22Rv1 (cell line): ENCODE results near the gene ETV2.

Experiments used
- H3K27ac ChIP-seq: fragments of 450-650 bp; 2 replicates; pipeline ENCODE4 v1.5.1; 2017
- CTCF ChIP-seq: fragments of 450-650 bp; IDR thresholded peaks from 2 replicates; pipeline ENCODE4 v1.5.1; 2017; ENCODE audit warnings: mild to moderate bottlenecking
- ZFX ChIP-seq: fragments of 450-650 bp; IDR thresholded peaks from 2 replicates; pipeline ENCODE4 v1.6.1; 2017; ENCODE audit warnings: antibody characterized with exemption, borderline replicate concordance

The ETV2 gene

DNA sequence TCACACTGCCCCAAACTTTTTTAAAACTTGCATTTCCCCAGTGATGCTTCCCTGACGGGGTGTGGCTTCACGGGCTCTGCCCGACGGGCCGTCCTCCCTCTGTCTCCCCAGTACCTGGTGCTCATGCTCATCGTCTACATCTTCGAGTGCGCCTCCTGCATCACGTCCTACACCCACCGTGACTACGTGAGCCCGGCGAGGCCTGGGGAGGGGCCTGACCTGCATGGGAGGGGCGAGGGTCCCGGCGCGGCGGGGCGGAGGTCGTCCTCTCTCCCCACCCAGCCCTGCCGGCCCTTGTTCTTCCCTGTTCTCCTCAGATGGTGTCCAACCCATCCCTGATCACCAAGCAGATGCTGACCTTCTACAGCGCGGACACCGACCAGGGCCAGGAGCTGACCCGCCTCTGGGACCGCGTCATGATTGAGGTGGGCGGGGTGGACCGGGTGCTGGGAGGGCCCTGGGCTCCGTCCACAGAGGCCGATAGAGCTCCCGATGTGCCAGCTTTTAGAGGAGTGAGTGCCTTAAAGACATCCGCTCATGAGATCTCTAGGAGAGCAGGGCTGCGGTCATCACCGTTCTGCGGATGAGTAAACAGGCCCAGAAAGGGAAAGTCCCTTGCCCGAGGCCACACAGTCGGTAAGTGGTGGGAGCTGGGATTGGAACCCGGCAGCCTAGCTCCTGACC is 31.7 kb downstream of the ETV2 start:
- no peak for TF ChIP-seq CTCF
- TF ChIP-seq ZFX, result no peak
- H3K27ac ChIP-seq, result no peak overlapping the region

DNA sequence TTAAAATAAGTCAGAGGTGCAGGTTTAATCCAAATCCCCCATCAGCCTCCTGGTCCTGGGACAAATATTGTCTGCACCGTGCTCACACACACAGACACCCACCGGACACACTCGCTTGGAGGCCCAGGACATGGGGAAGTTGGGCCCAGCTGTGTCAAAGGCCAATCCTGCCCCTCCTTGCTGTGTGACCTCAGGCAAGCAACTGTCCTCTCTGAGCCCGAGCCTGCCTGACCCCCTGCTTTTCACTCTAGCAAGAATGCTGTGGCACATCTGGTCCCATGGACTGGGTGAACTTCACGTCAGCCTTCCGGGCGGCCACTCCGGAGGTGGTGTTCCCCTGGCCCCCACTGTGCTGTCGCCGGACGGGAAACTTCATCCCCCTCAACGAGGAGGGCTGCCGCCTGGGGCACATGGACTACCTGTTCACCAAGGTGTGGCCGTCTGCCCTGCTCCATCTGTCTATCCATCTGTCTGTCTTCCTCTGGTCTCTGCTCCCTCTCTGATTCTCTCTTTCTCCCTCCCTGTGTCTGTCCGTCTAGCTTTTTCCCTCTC is 34.1 kb downstream of the ETV2 start:
- TF ChIP-seq CTCF (no peak), ZFX (no peak)

GRCh38 chr19:35689836-35690235 is 48.3 kb downstream of the ETV2 start:
- peak overlapping the region; percentile 49; the same call in 1 of the 2 replicates for H3K27ac ChIP-seq
- TF ChIP-seq CTCF (no peak), ZFX (no peak)

More for the DNA sequence above, 34.1 kb downstream of the ETV2 start:
- no peak overlapping the region for H3K27ac ChIP-seq

- H3K27ac ChIP-seq, result peak overlapping the region; percentile 49; the same call in 1 of the 2 replicates
Measured at GRCh38 chr19:35691106-35691505, 49.6 kb downstream of the ETV2 start.

DNA sequence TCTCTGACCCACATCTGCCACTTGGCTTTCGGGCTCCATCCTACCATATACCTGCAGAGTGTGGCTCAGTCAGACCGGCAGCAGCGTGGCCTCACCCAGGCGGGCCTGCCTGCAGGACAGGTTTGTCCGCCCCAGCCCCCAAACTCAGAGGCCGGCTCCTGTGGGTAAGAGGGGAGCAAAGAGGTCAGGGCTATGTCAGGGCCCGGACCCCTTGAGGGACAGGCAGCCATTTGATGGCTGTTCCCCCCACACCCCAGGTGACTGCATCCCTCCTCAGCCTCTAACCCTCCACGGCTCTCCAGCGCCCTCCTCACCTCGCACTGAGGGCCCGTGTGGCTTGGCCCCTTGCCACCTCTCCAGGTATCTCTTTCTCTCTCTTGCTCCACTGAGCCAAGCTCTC is 50.5 kb downstream of the ETV2 start:
- no peak for TF ChIP-seq ZFX
- no peak for TF ChIP-seq CTCF

GRCh38 chr19:35693422-35693821 is 51.9 kb downstream of the ETV2 start:
- TF ChIP-seq CTCF (no peak), ZFX (no peak)
- H3K27ac ChIP-seq, result no peak overlapping the region

More for the DNA sequence above, 50.5 kb downstream of the ETV2 start:
- no peak overlapping the region for H3K27ac ChIP-seq

DNA sequence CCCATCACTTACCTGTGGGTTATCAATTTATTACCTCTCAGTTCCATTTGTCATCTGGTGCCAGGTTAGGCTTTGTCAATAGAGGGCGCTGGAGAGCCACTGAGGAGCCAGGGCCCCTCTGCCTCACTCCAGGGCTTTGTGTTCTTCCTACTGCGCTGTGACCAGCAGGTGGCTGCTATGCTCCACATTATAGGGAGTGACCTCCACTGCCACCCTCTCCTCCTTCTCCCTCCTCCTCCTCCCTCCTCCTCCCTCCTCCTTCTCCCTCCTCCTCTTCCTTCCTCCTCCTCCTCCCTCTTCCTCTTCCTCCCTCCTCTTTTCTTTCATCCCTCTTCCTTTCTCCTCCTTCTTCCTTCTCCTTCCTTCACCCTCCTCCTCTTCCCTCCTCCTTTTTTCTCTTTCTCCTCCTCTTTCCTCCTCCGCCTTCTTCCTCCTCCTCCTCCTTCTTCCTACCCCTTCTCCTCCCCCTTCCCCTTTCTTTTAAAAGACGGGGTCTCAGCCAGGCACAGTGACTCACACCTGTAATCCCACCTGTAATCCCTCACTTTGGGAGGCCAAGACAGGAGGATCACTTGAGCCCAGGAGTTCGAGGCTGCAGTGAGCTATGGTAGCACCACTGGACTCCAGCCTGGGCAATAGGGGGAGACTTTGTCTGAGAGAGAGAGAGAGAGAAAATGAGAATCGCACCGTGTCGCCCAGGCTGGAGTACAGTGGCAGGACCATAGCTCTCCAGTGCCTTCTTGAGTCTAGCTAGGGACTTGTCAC is 52.5 kb downstream of the ETV2 start:
- no peak overlapping the region for H3K27ac ChIP-seq
- TF ChIP-seq CTCF (peak; percentile 95), ZFX (no peak)
